Bronchial epithelial cell (primary cell): ENCODE results near the gene TMC3. TPM values are rescaled to one million over a fixed set of nuclear protein-coding genes. Genes with fewer than 3 reads are reported as not detected.

Experiments used
- DNase-seq: peaks from one replicate; pipeline ENCODE4 v3.0.0-alpha.2; 2010; ENCODE audit warnings: low read depth
- FAIRE-seq: peaks from 2 replicates; lab custom pipeline; 2011; peaks lifted over from hg19 to GRCh38; lab: Jason Lieb, UNC
- H3K27me3 ChIP-seq: 2 replicates; pipeline ENCODE4 v1.5.1; 2011; ENCODE audit warnings: low read length; ENCODE audit not compliant: control insufficient read depth, insufficient read depth
- H3K36me3 ChIP-seq: 2 replicates; pipeline ENCODE4 v1.5.1; 2011; ENCODE audit warnings: low read length; ENCODE audit not compliant: control insufficient read depth, insufficient read depth
- H3K4me3 ChIP-seq: 2 replicates; pipeline ENCODE4 v1.5.1; 2011; ENCODE audit warnings: mild to moderate bottlenecking, low read depth, low read length, control low read depth
- CTCF ChIP-seq: IDR thresholded peaks from 2 replicates; pipeline ENCODE4 v1.5.1; 2011; ENCODE audit warnings: mild to moderate bottlenecking, moderate library complexity, low read length, control low read depth, inconsistent platforms; ENCODE audit not compliant: insufficient read depth, severe bottlenecking
- total RNA-seq: library from RNA; depleted of rRNA; stranded (reverse); fragments of >200 nt; gene quantifications from 2 replicates; pipeline ENCODE4 v1.2.1, GENCODE V29; 2014

TMC3 gene
- total RNA-seq, 1 donor from 2014 or later = not detected

DNA sequence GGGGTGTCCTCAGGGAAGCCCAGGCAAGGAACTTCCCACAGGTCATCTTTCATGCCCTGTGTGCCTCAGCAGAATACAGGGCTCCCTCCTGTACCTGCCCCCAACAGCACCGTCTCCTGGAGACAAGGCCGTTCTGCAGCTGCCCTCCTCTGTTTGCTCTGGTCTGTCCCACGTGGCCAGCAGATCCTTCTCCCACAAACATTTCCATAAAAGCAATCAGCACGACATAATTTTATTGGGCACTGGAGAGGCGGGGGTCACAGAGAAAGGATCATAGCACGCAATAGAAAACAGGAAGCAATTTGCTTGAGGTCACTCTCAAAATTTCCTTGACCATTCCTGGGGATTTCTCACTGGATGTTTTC, 79.5 kb downstream of the TMC3 start:
- Histone ChIP-seq H3K27me3 (no peaks in the 10 kb centered on the region), H3K4me3 (no peak overlapping the region), H3K36me3 (no peaks in the 10 kb centered on the region)
- DNase-seq (no peak), FAIRE-seq (peak; percentile 18)
- TF ChIP-seq CTCF = no peak

DNA sequence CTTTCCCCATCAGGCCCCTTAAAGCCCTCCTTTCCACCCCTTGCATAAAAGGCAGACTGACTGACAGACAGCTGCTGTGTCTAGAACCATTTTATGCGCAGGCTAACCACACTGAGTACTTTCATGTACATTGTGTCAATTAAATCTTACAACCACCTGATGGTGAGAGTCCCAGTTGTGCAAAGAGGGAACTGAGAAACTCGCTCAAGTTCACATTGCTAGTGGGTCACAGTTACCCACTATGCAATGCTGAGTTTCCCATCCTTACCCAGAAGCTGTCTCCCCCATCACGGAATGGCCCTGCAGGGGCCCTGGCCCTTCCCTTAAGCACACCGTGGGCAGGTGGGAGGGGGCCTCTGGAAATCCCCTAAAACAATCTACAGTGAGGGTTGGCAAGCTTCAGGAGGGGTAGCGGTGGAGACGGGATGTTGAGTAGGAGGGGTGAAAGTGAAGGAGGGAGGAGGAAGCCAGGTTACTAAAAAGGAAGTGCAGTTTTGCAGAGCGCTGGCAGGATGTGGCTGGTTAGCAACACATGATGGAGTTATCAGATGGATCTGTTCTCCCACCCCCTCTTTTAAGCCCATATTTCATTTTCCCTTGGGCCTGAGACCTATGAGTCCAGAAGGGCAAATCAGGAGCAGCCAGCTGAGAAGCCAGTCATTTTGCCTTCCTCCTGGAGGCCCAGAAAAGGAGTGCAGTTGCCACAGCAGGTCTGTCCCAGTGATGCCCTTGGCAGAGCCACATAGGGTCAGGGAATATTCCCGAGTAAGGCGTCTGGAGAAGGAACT, 80.1 kb downstream of the TMC3 start:
- FAIRE-seq (no peak), DNase-seq (no peak)
- no peaks in the 10 kb centered on the region for H3K27me3 ChIP-seq
- H3K4me3 ChIP-seq = no peak overlapping the region
- TF ChIP-seq CTCF = no peak
- no peaks in the 10 kb centered on the region for H3K36me3 ChIP-seq

- DNase-seq (no peak), FAIRE-seq (no peak)
- no peaks in the 10 kb centered on the region for H3K36me3 ChIP-seq
- H3K4me3 ChIP-seq = no peak overlapping the region
- no peaks in the 10 kb centered on the region for H3K27me3 ChIP-seq
- no peak for TF ChIP-seq CTCF
These were observed 81.5 kb downstream of the TMC3 start for GRCh38 chr15:81292523-81293001.

GRCh38 chr15:81291916-81292522, 82.0 kb downstream of the TMC3 start:
- no peaks in the 10 kb centered on the region for H3K36me3 ChIP-seq
- H3K4me3 ChIP-seq = no peak overlapping the region
- DNase-seq = no peak
- no peaks in the 10 kb centered on the region for H3K27me3 ChIP-seq
- FAIRE-seq = no peak
- no peak for TF ChIP-seq CTCF

DNA sequence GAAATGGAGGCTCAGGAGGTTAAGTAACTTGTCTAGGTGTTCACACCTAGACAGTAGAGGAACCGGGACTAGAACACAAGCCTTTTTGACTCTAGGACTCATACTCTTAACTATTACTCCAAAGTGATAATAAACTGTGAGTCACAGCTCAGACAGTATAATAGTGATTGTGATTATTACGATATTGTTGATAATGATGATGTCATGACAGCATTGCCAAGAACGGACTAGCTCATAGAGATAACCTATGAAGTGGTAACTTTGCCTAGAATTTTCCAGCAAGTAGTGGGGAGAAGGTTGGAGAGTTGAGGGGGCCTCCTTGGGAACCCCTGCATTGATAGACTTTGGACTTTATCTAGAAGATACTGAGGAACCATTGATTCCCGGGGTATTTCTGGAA, 84.1 kb downstream of the TMC3 start:
- Histone ChIP-seq H3K4me3 (no peak overlapping the region), H3K36me3 (no peaks in the 10 kb centered on the region), H3K27me3 (no peaks in the 10 kb centered on the region)
- peak; percentile 26 for DNase-seq
- FAIRE-seq = no peak
- TF ChIP-seq CTCF = no peak

GRCh38 chr15:81288616-81289015, 85.4 kb downstream of the TMC3 start:
- FAIRE-seq (no peak), DNase-seq (no peak)
- no peak for TF ChIP-seq CTCF
- Histone ChIP-seq H3K36me3 (no peaks in the 10 kb centered on the region), H3K4me3 (no peak overlapping the region), H3K27me3 (no peaks in the 10 kb centered on the region)
